Muscle of leg (tissue), 11 donors: ENCODE data around the gene EEPD1. TPM values are rescaled to one million over a fixed set of nuclear protein-coding genes. Genes with fewer than 3 reads are reported as not detected.

ENCODE experiments used
- DNase-seq: peaks from one replicate; pipeline ENCODE4 v3.0.0; 2013
- H3K27ac ChIP-seq: one replicate; pipeline ENCODE4 v1.5.1; 2013; ENCODE audit warnings: mild to moderate bottlenecking, low read length, control low read depth
- H3K27me3 ChIP-seq: one replicate; pipeline ENCODE4 v1.6.1; 2013; ENCODE audit warnings: low read length; ENCODE audit not compliant: control insufficient read depth, insufficient read depth
- H3K36me3 ChIP-seq: one replicate; pipeline ENCODE4 v1.6.1; 2013; ENCODE audit warnings: low read length; ENCODE audit not compliant: control insufficient read depth, insufficient read depth
- H3K4me1 ChIP-seq: one replicate; pipeline ENCODE4 v1.6.1; 2013; ENCODE audit warnings: low read length; ENCODE audit not compliant: control insufficient read depth, insufficient read depth
- H3K4me3 ChIP-seq: one replicate; pipeline ENCODE4 v1.5.1; 2013; ENCODE audit warnings: low read length, control low read depth
- H3K9me3 ChIP-seq: replicated peaks from 2 replicates; pipeline ENCODE4 v1.6.1; 2013; ENCODE audit warnings: low read depth, low read length; ENCODE audit not compliant: control insufficient read depth
- WGBS: methylation state at CpG from one replicate; pipeline ENCODE4 v1.1.5; 2013; ENCODE audit warnings: missing lambda C conversion rate; ENCODE audit not compliant: insufficient coverage; 5-methylcytosine and 5-hydroxymethylcytosine counted together
- polyA plus RNA-seq, 8 donors: library from polyadenylated mRNA; unstranded; fragments of 120-200 nt; gene quantifications; one replicate each; pipeline versions ENCODE4 v1.2.1 to v1.2.3, GENCODE V29; 2013; ENCODE audit warnings: inconsistent platforms in 1 of 8, low replicate concordance in 1 of 8; ENCODE audit not compliant: insufficient read length in 8 of 8, insufficient read depth in 1 of 8
- total RNA-seq: library from RNA; stranded (reverse); fragments of 120-200 nt; gene quantifications from one replicate; pipeline ENCODE4 v1.2.4, GENCODE V29; 2013

The EEPD1 gene
- total and polyA plus RNA-seq, 9 donors: 9.2 to 14.2 (median 13.2) TPM

GRCh38 chr7:36306722-36307121 is 153.7 kb downstream of the EEPD1 start:
- peaks cover 27% of the 10 kb centered on the region for H3K4me1 ChIP-seq
- no peaks in the 10 kb centered on the region for H3K36me3 ChIP-seq
- H3K4me3 ChIP-seq: no peak overlapping the region
- H3K9me3 ChIP-seq: no peaks in the 10 kb centered on the region
- H3K27ac ChIP-seq: no peak overlapping the region
- WGBS: 96% methylated on average over 6 of the region's 10 CpGs
- H3K27me3 ChIP-seq: no peaks in the 10 kb centered on the region
- DNase-seq: no peak

GRCh38 chr7:36308031-36308430 is 155.0 kb downstream of the EEPD1 start:
- 71% methylated on average over 7 of the region's 10 CpGs for WGBS
- no peak overlapping the region for H3K27ac ChIP-seq
- no peak overlapping the region for H3K4me3 ChIP-seq
- no peaks in the 10 kb centered on the region for H3K36me3 ChIP-seq
- DNase-seq: no peak
- peaks cover 18% of the 10 kb centered on the region for H3K4me1 ChIP-seq
- no peaks in the 10 kb centered on the region for H3K27me3 ChIP-seq
- H3K9me3 ChIP-seq: no peaks in the 10 kb centered on the region

GRCh38 chr7:36309301-36309700 is 156.2 kb downstream of the EEPD1 start:
- WGBS: 62% methylated on average over 6 of the region's 9 CpGs
- H3K36me3 ChIP-seq: no peaks in the 10 kb centered on the region
- H3K9me3 ChIP-seq: no peaks in the 10 kb centered on the region
- DNase-seq: no peak
- peaks cover 5% of the 10 kb centered on the region for H3K4me1 ChIP-seq
- H3K27me3 ChIP-seq: no peaks in the 10 kb centered on the region
- H3K4me3 ChIP-seq: no peak overlapping the region
- H3K27ac ChIP-seq: no peak overlapping the region

GRCh38 chr7:36309716-36310115 is 156.7 kb downstream of the EEPD1 start:
- Histone ChIP-seq H3K36me3 (no peaks in the 10 kb centered on the region), H3K27ac (no peak overlapping the region), H3K27me3 (no peaks in the 10 kb centered on the region), H3K4me1 (peaks cover under 1% of the 10 kb centered on the region), H3K9me3 (no peaks in the 10 kb centered on the region), H3K4me3 (no peak overlapping the region)
- 94% methylated on average over 4 of the region's 8 CpGs for WGBS
- DNase-seq: no peak

- H3K27ac ChIP-seq: no peak overlapping the region
- H3K4me1 ChIP-seq: peaks cover 3% of the 10 kb centered on the region
- H3K36me3 ChIP-seq: no peaks in the 10 kb centered on the region
- no peak for DNase-seq
- no peaks in the 10 kb centered on the region for H3K27me3 ChIP-seq
- H3K9me3 ChIP-seq: no peaks in the 10 kb centered on the region
- no peak overlapping the region for H3K4me3 ChIP-seq
- 57% methylated on average over 1 of the region's 8 CpGs for WGBS
Measured at GRCh38 chr7:36310897-36311296, 157.8 kb downstream of the EEPD1 start.

- WGBS: 71% methylated on average over 6 of the region's 7 CpGs
- H3K9me3 ChIP-seq: no peaks in the 10 kb centered on the region
- no peaks in the 10 kb centered on the region for H3K36me3 ChIP-seq
- peaks cover 3% of the 10 kb centered on the region for H3K4me1 ChIP-seq
- DNase-seq: no peak
- no peaks in the 10 kb centered on the region for H3K27me3 ChIP-seq
- no peak overlapping the region for H3K4me3 ChIP-seq
- H3K27ac ChIP-seq: no peak overlapping the region
Measured at GRCh38 chr7:36311539-36311938, 158.5 kb downstream of the EEPD1 start.

- no peak overlapping the region for H3K27ac ChIP-seq
- no peaks in the 10 kb centered on the region for H3K36me3 ChIP-seq
- H3K4me3 ChIP-seq: no peak overlapping the region
- peaks cover 3% of the 10 kb centered on the region for H3K4me1 ChIP-seq
- no peak for DNase-seq
- H3K27me3 ChIP-seq: no peaks in the 10 kb centered on the region
- 63% methylated on average over 9 of the region's 15 CpGs for WGBS
- H3K9me3 ChIP-seq: no peaks in the 10 kb centered on the region
Measured at GRCh38 chr7:36312064-36312914, 159.2 kb downstream of the EEPD1 start.

- no peak for DNase-seq
- Histone ChIP-seq H3K4me1 (peaks cover 3% of the 10 kb centered on the region), H3K36me3 (no peaks in the 10 kb centered on the region), H3K27me3 (no peaks in the 10 kb centered on the region), H3K9me3 (no peaks in the 10 kb centered on the region), H3K27ac (no peak overlapping the region), H3K4me3 (no peak overlapping the region)
- 87% methylated on average over 18 of the region's 18 CpGs for WGBS
Measured at GRCh38 chr7:36312915-36313334, 159.9 kb downstream of the EEPD1 start.

GRCh38 chr7:36313607-36314006 is 160.6 kb downstream of the EEPD1 start:
- Histone ChIP-seq H3K9me3 (no peaks in the 10 kb centered on the region), H3K4me1 (peaks cover 3% of the 10 kb centered on the region), H3K36me3 (no peaks in the 10 kb centered on the region), H3K27me3 (no peaks in the 10 kb centered on the region), H3K27ac (no peak overlapping the region), H3K4me3 (no peak overlapping the region)
- DNase-seq: no peak
- WGBS: no CpG with 5 or more reads among the region's 6 CpGs

GRCh38 chr7:36314491-36314890 is 161.4 kb downstream of the EEPD1 start:
- no peak overlapping the region for H3K4me3 ChIP-seq
- no peaks in the 10 kb centered on the region for H3K9me3 ChIP-seq
- no peak for DNase-seq
- H3K27ac ChIP-seq: no peak overlapping the region
- WGBS: no CpG with 5 or more reads among the region's 2 CpGs
- H3K4me1 ChIP-seq: peaks cover 3% of the 10 kb centered on the region
- no peaks in the 10 kb centered on the region for H3K27me3 ChIP-seq
- no peaks in the 10 kb centered on the region for H3K36me3 ChIP-seq
